ENCODE measurements around the gene USHBP1.

The USHBP1 gene

DNA sequence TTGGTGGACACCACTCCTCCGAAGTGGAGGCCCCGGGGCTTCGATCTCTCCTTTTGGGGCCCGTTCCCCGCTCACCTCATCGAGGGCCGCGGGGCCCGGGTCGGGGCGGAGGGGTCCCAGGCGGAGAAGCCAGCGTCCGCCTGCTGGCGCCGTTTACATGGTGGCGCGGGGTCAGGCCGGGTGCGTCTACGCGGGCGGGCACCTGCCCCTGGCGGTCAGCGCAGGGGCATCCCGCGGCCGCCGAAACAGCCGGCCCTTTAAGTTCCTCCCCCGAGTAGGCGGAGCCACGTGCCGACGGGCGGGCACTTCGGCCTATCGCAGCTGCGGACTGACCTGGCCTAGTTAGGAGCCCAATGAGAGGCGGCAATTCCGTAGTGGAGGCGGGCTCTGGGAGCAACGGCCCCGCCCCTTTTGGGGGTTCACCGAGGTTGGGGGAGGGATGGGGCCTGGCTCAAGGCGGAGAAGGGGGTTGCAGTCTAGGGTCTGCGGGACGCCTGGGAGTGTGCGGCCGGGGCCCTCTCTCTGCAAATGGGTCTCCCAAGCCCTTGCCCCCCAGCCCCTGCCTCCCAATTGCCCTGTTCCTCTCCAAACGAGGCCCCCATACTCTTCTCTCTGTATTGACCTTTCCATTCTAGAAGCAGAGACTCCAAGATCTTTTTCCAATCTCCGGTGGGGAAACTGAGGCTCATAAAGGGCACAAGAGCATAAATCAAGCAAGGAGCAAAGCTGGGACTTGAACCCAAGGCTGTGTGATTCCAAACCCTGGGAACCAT lies 38.8 kb upstream of the USHBP1 start, which contains the start of gene ABHD8:
ABHD8 (minus strand) TSS at position 259 of the 773 bp plus-strand sequence. CDS start 1,809 bp downstream, outside the sequence.
- Histone ChIP-seq H3K27ac (ENCODE audit: poor library complexity, severe bottlenecking) (peak within 1 kb of the TSS; percentile 73), H3K4me1 (ENCODE audit: insufficient read depth, poor library complexity, severe bottlenecking) (peaks cover 3% of the 10 kb centered on the region)

DNA sequence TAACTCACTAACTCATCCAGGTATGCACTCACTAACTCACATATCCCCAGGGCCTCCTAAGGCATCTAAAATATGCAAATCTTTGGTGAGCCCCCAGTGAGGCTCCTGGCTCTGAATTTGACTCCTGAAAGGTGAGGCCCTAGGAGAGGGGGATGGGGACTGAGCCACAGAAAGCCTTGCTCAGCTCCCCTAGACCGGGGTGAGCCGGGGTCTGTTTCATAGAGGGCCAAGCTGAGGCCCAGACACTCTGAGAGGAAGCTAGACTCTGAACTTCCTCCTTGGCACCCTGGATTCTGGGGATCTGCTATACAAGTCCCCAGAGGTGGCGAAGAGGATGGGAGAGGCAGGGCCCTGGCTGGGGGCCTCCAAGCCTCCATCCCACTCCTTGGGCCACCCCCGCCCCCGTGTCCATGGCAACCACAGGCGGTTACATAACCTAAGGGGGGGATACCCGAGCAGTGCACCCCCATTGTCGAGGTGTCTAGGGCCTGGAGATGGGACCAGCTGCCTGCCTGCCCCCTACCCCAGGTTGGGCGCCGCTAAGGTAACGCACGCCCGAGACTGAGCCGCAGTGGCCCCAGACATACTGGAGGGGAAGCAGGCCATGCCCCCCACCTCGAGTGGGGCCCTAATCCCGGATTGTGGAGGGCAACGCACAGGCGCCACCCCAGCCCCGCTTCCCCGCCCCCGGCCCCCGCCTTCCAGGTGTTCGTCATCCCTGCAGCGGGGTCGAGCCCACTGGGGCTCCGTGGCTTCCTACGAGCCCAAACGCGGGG lies 38.0 kb upstream of the USHBP1 start:
- H3K9me3 ChIP-seq (ENCODE audit: severe bottlenecking): no peaks in the 10 kb centered on the region
- ATAC-seq (ENCODE audit: low read depth) (no peak), DNase-seq (ENCODE audit: low spot score) (no peak)
- no peaks in the 10 kb centered on the region for H3K27me3 ChIP-seq (ENCODE audit: insufficient read depth, poor library complexity, severe bottlenecking)
- TF ChIP-seq, protein P1, sequence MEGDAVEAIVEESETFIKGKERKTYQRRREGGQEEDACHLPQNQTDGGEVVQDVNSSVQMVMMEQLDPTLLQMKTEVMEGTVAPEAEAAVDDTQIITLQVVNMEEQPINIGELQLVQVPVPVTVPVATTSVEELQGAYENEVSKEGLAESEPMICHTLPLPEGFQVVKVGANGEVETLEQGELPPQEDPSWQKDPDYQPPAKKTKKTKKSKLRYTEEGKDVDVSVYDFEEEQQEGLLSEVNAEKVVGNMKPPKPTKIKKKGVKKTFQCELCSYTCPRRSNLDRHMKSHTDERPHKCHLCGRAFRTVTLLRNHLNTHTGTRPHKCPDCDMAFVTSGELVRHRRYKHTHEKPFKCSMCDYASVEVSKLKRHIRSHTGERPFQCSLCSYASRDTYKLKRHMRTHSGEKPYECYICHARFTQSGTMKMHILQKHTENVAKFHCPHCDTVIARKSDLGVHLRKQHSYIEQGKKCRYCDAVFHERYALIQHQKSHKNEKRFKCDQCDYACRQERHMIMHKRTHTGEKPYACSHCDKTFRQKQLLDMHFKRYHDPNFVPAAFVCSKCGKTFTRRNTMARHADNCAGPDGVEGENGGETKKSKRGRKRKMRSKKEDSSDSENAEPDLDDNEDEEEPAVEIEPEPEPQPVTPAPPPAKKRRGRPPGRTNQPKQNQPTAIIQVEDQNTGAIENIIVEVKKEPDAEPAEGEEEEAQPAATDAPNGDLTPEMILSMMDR (IDR thresholded peaks at IDR 0.05; ENCODE audit: poor library complexity, severe bottlenecking): no peak
- H3K36me3 ChIP-seq (ENCODE audit: low read depth): peaks cover 16% of the 10 kb centered on the region
- peak overlapping the region; percentile 73 for H3K27ac ChIP-seq (ENCODE audit: poor library complexity, severe bottlenecking)
- peaks cover 3% of the 10 kb centered on the region for H3K4me1 ChIP-seq (ENCODE audit: insufficient read depth, poor library complexity, severe bottlenecking)
- H3K4me3 ChIP-seq (ENCODE audit: severe bottlenecking): peak overlapping the region; percentile 62

More for the DNA sequence above, 38.8 kb upstream of the USHBP1 start, which contains the start of gene ABHD8:
- H3K9me3 ChIP-seq (ENCODE audit: severe bottlenecking): no peaks in the 10 kb centered on the region
- peak; percentile 93 for DNase-seq (ENCODE audit: low spot score)
- peak; percentile 82 for ATAC-seq (ENCODE audit: low read depth)
- no peaks in the 10 kb centered on the region for H3K27me3 ChIP-seq (ENCODE audit: insufficient read depth, poor library complexity, severe bottlenecking)
- H3K4me3 ChIP-seq (ENCODE audit: severe bottlenecking): peak within 1 kb of the TSS; percentile 62
- peaks cover 9% of the 10 kb centered on the region for H3K36me3 ChIP-seq (ENCODE audit: low read depth)
- TF ChIP-seq, protein P1 (IDR thresholded peaks at IDR 0.05; ENCODE audit: poor library complexity, severe bottlenecking): peak; percentile 55

DNA sequence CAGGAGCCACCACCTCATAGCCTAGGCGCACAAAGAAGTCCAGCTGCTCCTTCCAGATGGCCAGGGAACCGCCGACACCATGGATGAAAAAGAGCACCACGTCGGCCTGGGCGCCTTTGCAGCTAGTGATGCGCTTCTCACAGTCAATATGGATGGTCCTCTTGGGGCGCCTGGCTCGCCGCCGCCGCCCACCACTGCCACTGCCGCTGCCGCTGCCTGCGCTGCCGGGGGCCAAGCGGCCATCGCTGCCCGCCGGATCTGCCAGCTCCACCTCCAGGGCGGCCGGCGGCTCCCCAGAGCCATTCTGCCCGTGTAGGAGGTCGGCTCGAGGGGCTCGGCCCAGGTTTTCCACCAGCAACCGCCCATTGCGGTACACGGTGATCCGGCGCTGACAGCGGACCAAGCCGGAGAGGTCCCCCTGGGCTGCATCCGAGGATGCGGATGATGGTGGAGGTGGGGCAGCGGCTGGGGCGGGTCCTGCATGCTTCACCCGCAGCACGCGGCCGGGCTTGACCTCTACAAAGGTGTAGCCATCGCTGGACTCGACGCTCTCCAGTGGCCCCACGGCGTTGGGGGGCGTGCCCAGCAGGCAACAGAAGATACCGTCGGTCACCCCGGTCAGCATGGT lies 36.6 kb upstream of the USHBP1 start:
- Histone ChIP-seq H3K36me3 (ENCODE audit: low read depth) (peaks cover 13% of the 10 kb centered on the region), H3K9me3 (ENCODE audit: severe bottlenecking) (no peaks in the 10 kb centered on the region), H3K4me3 (ENCODE audit: severe bottlenecking) (no peak overlapping the region), H3K27me3 (ENCODE audit: insufficient read depth, poor library complexity, severe bottlenecking) (no peaks in the 10 kb centered on the region), H3K4me1 (ENCODE audit: insufficient read depth, poor library complexity, severe bottlenecking) (peaks cover 6% of the 10 kb centered on the region), H3K27ac (ENCODE audit: poor library complexity, severe bottlenecking) (no peak overlapping the region)
- ATAC-seq (ENCODE audit: low read depth) (no peak), DNase-seq (ENCODE audit: low spot score) (no peak)
- TF ChIP-seq, protein P1 (IDR thresholded peaks at IDR 0.05; ENCODE audit: poor library complexity, severe bottlenecking): no peak

DNA sequence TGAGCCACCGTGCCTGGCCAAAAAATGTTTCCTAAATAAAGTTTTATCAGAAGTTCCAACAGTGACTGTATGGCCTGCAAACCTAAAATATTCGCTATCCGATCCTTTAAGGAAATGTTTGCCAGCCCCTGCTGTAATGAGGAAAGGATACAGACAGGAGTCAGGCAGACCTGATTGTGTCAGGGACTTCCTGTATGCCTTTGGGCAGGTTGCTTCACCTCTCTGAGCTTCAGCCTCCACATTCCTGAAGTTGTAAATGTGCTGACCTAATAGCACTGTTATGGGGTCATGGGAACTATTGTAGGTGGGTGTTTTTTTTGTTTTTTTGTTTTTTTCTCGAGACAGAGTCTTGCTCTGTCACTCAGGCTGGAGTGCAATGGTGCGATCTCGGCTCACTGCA lies 32.4 kb upstream of the USHBP1 start:
- ATAC-seq (ENCODE audit: low read depth): peak; percentile 12; the same call in 1 of the 3 replicates
- Histone ChIP-seq H3K27ac (ENCODE audit: poor library complexity, severe bottlenecking) (peak overlapping the region; percentile 57), H3K27me3 (ENCODE audit: insufficient read depth, poor library complexity, severe bottlenecking) (no peaks in the 10 kb centered on the region), H3K4me3 (ENCODE audit: severe bottlenecking) (no peak overlapping the region), H3K36me3 (ENCODE audit: low read depth) (peaks cover 22% of the 10 kb centered on the region), H3K4me1 (ENCODE audit: insufficient read depth, poor library complexity, severe bottlenecking) (peaks cover 7% of the 10 kb centered on the region), H3K9me3 (ENCODE audit: severe bottlenecking) (no peaks in the 10 kb centered on the region)
- no peak for DNase-seq (ENCODE audit: low spot score)
- TF ChIP-seq, protein P1 (IDR thresholded peaks at IDR 0.05; ENCODE audit: poor library complexity, severe bottlenecking): no peak

Data from RWPE2 (cell line).